Esophagus muscularis mucosa (tissue), 3 donors: Measurements from ENCODE around the gene TMEM9.

ENCODE experiments used
- CTCF ChIP-seq, 3 experiments: fragments of 200-600 bp in 2 of 3; fragments of 450-650 bp in 1 of 3; sonication (generic) in 2 of 3; IDR thresholded peaks; one replicate each; pipeline ENCODE4 v1.5.1; 2017 to 2019; ENCODE audit warnings: antibody characterized with exemption in 3 of 3, mild to moderate bottlenecking in 2 of 3, moderate library complexity in 1 of 3
- POLR2A ChIP-seq: fragments of 450-650 bp; IDR thresholded peaks from one replicate; pipeline ENCODE4 v1.6.1; 2017; ENCODE audit warnings: antibody characterized with exemption, moderate library complexity, mild to moderate bottlenecking, low read depth
- POLR2AphosphoS5 ChIP-seq, 2 donors: sonication (generic); formaldehyde crosslinking; IDR thresholded peaks; one replicate each; pipeline ENCODE4 v1.6.1; 2017; ENCODE audit warnings: antibody characterized with exemption in 2 of 2

- no peak for TF ChIP-seq POLR2A
- no peak for TF ChIP-seq CTCF (IDR thresholded peaks at IDR 0.05)
- no peak for TF ChIP-seq POLR2AphosphoS5 (IDR thresholded peaks at IDR 0.05)
These were observed 31.4 kb upstream of the TMEM9 start for GRCh38 chr1:201185527-201186128.
